Measurements from ENCODE around the gene FIG4. TPM values are rescaled to one million over a fixed set of nuclear protein-coding genes. Genes with fewer than 3 reads are reported as not detected.

FIG4 gene
- total RNA-seq, 1 experiment from 2014 or later = 21.3 TPM

GRCh38 chr6:109801794-109802193 is 110.7 kb downstream of the FIG4 start:
- peaks cover 27% of the 10 kb centered on the region for H3K4me1 Mint-ChIP-seq
- ATAC-seq = no peak
- H3K27me3 Mint-ChIP-seq (ENCODE audit: low read depth) = no peaks in the 10 kb centered on the region
- H3K9me3 Mint-ChIP-seq = peaks cover 5% of the 10 kb centered on the region
- H3K4me3 Mint-ChIP-seq = no peak overlapping the region
- no peak overlapping the region for H3K27ac Mint-ChIP-seq
- CTCF ChIA-PET = interaction anchor here (1.4 kb wide), 1 partner anchor 18 kb away, joined by 6 read pairs; no protein-coding TSS in a partner anchor
- DNase-seq (ENCODE audit: low spot score) = no peak
- POLR2A ChIA-PET = no interaction called here
- no peak for TF ChIP-seq GTF2I (CRISPR knock-in tag; conservative IDR thresholded peaks at IDR 0.05)
- no peak for TF ChIP-seq ZNF263 (CRISPR knock-in tag; IDR thresholded peaks at IDR 0.05; ENCODE audit: low read depth)
- no peak for TF ChIP-seq NR2C2 (CRISPR knock-in tag; IDR thresholded peaks at IDR 0.05)
- TF ChIP-seq CTCF (IDR thresholded peaks at IDR 0.05) = no peak
- H3K36me3 Mint-ChIP-seq = peaks cover 4% of the 10 kb centered on the region

- H3K27me3 Mint-ChIP-seq (ENCODE audit: low read depth) = no peaks in the 10 kb centered on the region
- H3K9me3 Mint-ChIP-seq = peaks cover 6% of the 10 kb centered on the region
- peaks cover 11% of the 10 kb centered on the region for H3K36me3 Mint-ChIP-seq
- H3K27ac Mint-ChIP-seq = no peak overlapping the region
- H3K4me1 Mint-ChIP-seq = peaks cover 33% of the 10 kb centered on the region
- ChIA-PET POLR2A (no interaction called here), CTCF (no interaction called here)
- ATAC-seq = no peak
- TF ChIP-seq USF1 (CRISPR knock-in tag; IDR thresholded peaks at IDR 0.05) (no peak), RELA (CRISPR knock-in tag; IDR thresholded peaks at IDR 0.05; ENCODE audit: borderline replicate concordance) (no peak), CTCF (IDR thresholded peaks at IDR 0.05) (no peak), ZNF138 (CRISPR knock-in tag; conservative IDR thresholded peaks at IDR 0.05) (no peak)
- H3K4me3 Mint-ChIP-seq = no peak overlapping the region
- DNase-seq (ENCODE audit: low spot score) = no peak
These were observed 112.9 kb downstream of the FIG4 start for GRCh38 chr6:109804020-109804419.

- CTCF ChIA-PET = no interaction called here
- ATAC-seq = no peak
- Mint-ChIP-seq H3K27ac (peak overlapping the region; percentile 24; the same call in 1 of the 2 replicates), H3K9me3 (peaks cover 6% of the 10 kb centered on the region), H3K4me1 (peaks cover 31% of the 10 kb centered on the region), H3K4me3 (no peak overlapping the region), H3K27me3 (ENCODE audit: low read depth) (no peaks in the 10 kb centered on the region), H3K36me3 (peaks cover 11% of the 10 kb centered on the region)
- DNase-seq (ENCODE audit: low spot score) = no peak
- TF ChIP-seq NFATC4 (CRISPR knock-in tag; IDR thresholded peaks at IDR 0.05) (no peak), ZNF281 (CRISPR knock-in tag; IDR thresholded peaks at IDR 0.05) (no peak), CREB1 (CRISPR knock-in tag; IDR thresholded peaks at IDR 0.05) (no peak), MYBL2 (CRISPR knock-in tag; IDR thresholded peaks at IDR 0.05) (no peak), MAX (CRISPR knock-in tag; IDR thresholded peaks at IDR 0.05) (no peak), IRF2 (CRISPR knock-in tag; IDR thresholded peaks at IDR 0.05; ENCODE audit: borderline replicate concordance, low read depth) (no peak), RELA (CRISPR knock-in tag; IDR thresholded peaks at IDR 0.05; ENCODE audit: borderline replicate concordance) (no peak), ZNF121 (CRISPR knock-in tag; IDR thresholded peaks at IDR 0.05) (no peak), SMAD3 (CRISPR knock-in tag; IDR thresholded peaks at IDR 0.05; ENCODE audit: borderline replicate concordance) (no peak), PRRX2 (CRISPR knock-in tag; IDR thresholded peaks at IDR 0.05) (no peak), MLX (CRISPR knock-in tag; IDR thresholded peaks at IDR 0.05) (no peak)
- POLR2A ChIA-PET = no interaction called here
These were observed 116.8 kb downstream of the FIG4 start for GRCh38 chr6:109807881-109808280.

Measured in WTC11 (cell line).